HEK293T (cell line): ENCODE results near the gene TSPAN17.

Source experiments
- BHLHE40 ChIP-seq: fragments of 450-650 bp; IDR thresholded peaks from 2 replicates; pipeline ENCODE4 v1.6.1; 2016; ENCODE audit warnings: mild to moderate bottlenecking, moderate library complexity, borderline replicate concordance
- FOXK2 ChIP-seq: fragments of 450-650 bp; IDR thresholded peaks from 2 replicates; pipeline ENCODE4 v1.6.1; 2016; ENCODE audit warnings: mild to moderate bottlenecking
- FOXM1 ChIP-seq: fragments of 450-650 bp; IDR thresholded peaks from 2 replicates; pipeline ENCODE4 v1.6.1; 2017; ENCODE audit warnings: mild to moderate bottlenecking, borderline replicate concordance
- LEF1 ChIP-seq: fragments of 450-650 bp; IDR thresholded peaks from 2 replicates; pipeline ENCODE4 v1.6.1; 2017; ENCODE audit warnings: mild to moderate bottlenecking, borderline replicate concordance
- NFRKB ChIP-seq: fragments of 450-650 bp; IDR thresholded peaks from 2 replicates; pipeline ENCODE4 v1.6.1; 2016; ENCODE audit warnings: mild to moderate bottlenecking, moderate library complexity
- SP1 ChIP-seq: fragments of 450-650 bp; IDR thresholded peaks from 2 replicates; pipeline ENCODE4 v1.6.1; 2017
- ZNF384 ChIP-seq: fragments of 450-650 bp; IDR thresholded peaks from 2 replicates; pipeline ENCODE4 v1.6.1; 2016

DNA sequence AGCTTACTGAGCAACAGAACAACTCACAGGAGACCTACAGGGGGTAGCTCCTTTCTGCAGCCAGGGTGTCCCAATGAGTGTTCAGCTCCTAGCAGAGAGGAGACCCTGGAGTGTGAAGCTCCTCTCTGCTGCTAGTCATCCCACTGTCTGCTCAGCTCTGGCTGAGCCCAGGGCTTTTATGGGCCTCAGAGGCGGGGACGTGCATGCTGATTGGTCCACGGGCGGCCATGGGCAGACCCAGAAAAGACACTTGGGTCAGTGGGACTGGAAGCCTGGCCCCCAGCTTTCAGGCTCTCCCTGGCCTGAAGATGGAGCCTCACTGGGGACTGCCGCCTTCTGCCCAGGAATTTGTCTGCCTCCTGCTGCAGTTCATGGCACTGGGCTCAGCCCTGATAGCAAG is 40.6 kb downstream of the TSPAN17 start:
- TF ChIP-seq LEF1 (no peak), ZNF384 (no peak), NFRKB (no peak), FOXM1 (no peak), FOXK2 (no peak), BHLHE40 (no peak), SP1 (no peak)
